ENCODE data around the gene RASAL2.

- no peak for TF ChIP-seq POLR2AphosphoS5 (IDR thresholded peaks at IDR 0.05)
- TF ChIP-seq CTCF (IDR thresholded peaks at IDR 0.05), result no peak
These were observed 147.9 kb downstream of the RASAL2 start for GRCh38 chr1:178241837-178242236.
